ENCODE data around the gene PGC.
A peak's percentile ranks its signal among the peaks of the same experiment; 100 is the strongest.

Gene PGC

DNA sequence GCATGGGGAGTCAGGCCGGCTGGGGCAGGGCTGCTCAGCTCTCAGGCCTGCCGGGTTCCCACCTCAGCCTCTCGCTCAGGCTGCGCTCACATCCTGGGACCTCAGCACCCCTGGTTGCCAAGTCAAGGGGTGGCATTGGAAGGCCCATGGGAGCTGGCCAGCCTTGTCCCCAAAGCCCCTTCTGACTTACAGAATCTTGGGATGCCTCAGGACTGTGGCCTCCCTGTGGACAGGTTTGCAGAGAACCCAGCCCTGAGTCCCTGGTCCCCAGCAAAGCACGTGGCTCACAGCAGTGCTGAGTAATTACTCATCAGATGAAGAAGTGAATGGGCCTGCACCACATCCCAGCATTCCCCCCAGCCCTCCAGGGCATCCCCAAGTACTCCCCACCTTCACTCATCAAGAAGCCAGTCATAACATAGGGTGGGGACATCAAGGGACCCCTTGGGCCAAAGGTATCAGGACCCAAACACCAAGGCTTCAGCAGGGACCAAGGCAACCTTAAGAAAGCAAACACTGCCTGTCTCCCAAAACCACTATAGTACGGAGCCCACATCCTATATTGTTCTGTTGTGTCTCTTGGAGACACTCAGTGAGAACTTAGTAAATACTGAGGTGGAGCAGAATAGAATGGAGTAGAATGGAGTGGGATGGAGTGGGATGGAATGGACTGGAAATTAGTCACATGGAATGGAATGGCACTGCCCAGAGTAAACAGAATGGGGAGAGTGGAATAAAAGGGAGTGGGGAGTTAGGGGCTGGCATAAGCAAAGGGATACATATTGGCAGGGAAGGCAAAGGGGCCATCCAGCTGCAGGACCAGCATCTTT is 3.6 kb downstream of the PGC start:
- DNase-seq: no peak

DNA sequence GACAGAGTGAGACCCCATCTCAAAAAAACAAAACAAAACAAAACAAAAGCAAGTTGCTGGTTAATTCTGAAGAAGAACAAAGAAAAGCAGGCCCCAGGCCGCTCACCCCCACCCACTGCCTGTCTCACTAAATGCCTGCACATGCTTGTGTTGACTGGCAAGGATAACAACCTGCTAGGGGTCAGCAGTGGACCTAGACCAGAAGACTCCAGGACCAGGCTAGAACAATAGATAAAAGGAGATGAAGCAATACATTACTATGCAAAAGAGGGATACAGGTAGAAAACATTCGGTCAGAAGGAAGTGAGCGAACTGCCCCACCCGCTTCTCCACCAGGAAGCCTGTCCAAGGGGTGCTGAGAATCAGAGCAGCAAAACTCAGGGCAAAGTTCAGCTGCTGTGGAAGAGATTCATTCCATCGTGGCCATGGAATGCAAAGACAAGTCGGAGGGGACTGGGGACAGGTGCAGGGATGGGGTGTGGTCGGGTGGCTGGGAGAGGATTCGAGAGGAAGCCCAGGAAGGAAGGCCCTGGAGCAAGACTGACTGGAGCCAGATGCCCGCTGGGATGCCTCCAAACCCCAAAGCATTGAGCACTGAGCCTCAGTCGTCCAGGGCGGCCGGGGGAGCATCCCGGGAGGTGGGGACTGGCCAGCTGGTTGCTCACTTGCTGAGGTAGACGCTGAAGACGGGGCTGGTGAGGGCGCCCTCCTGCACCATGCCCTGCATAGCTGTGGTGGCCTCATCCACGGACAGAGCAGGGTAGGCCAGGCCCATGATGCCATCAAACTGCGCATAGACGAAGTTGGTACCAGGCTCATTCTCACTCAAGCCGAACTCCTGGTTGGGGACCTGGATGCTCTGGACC is 5.3 kb downstream of the PGC start:
- no peak for DNase-seq

GRCh38 chr6:41740366-41741162 is 6.6 kb downstream of the PGC start:
- no peak for DNase-seq

- no peak for DNase-seq
Measured at GRCh38 chr6:41739041-41739440, 8.2 kb downstream of the PGC start.

- DNase-seq: no peak
Measured at GRCh38 chr6:41737591-41738130, 9.5 kb downstream of the PGC start.

- no peak for DNase-seq
Measured at GRCh38 chr6:41736800-41737555, 10.2 kb downstream of the PGC start.

- no peak for DNase-seq
Measured at GRCh38 chr6:41736186-41736733, 10.9 kb downstream of the PGC start.

GRCh38 chr6:41735427-41736185 is 11.6 kb downstream of the PGC start, which contains the start of gene TFEB:
Gene TFEB (minus strand): TSS chr6:41735608. CDS start chr6:41691213, 44,395 bp downstream.
- DNase-seq: peak; percentile 26

DNA sequence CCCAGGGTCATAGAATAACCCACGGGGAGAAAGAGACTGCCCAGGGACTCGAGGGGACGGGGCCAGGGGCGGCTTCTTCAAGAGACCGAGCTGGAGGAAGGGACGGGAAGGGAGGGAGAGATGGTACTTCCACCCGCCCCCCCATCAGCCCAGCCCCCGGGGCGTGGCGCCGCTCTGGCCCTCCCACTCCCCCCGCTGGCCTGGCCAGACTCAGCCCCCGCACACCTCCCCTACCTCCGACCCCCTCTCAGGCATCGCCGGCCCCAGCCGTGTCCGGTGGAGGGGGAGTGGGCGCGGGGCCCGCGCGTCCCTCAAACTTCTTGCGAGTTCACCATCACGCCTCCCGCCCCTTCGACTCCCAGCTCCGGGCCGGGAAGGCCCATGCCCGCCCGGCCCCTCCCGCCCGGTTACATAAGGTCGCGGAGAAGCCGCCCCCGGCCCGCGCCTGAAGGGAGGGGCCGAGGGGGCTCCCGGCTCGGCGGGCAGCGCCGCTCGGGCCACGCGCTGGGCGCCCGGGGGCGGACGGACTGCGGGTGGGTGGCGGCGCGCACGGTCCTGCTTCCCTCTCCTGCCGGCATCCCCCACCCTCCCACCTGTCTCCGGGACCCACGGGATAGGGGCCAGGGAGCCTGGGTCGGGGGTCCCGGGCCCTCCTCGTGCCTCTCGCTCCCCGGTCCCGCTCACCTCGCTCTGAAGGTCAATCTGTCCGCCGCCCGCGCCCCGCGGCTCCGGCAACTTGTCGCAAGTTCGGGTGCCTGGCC is 12.4 kb downstream of the PGC start:
- no peak for DNase-seq

- no peak for DNase-seq
Measured at GRCh38 chr6:41733707-41734665, 13.2 kb downstream of the PGC start.

DNA sequence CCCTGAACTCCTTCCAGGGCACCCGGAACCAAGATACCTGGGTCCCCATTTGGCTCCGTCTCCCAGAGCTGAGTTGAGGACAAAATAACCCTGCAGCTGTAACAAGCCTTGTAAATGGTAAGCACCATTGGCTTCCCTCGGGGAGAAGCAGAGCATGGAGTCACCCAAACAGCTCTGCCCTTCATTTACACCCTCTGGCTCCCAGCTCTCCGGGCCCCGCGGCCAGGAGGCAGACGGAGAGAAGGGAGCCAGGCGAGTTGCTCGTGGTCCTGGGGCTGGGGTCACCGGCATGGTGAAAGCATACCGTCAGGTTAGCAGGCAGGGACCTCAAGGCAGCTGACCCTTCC is 13.9 kb downstream of the PGC start:
- DNase-seq: no peak

DNA sequence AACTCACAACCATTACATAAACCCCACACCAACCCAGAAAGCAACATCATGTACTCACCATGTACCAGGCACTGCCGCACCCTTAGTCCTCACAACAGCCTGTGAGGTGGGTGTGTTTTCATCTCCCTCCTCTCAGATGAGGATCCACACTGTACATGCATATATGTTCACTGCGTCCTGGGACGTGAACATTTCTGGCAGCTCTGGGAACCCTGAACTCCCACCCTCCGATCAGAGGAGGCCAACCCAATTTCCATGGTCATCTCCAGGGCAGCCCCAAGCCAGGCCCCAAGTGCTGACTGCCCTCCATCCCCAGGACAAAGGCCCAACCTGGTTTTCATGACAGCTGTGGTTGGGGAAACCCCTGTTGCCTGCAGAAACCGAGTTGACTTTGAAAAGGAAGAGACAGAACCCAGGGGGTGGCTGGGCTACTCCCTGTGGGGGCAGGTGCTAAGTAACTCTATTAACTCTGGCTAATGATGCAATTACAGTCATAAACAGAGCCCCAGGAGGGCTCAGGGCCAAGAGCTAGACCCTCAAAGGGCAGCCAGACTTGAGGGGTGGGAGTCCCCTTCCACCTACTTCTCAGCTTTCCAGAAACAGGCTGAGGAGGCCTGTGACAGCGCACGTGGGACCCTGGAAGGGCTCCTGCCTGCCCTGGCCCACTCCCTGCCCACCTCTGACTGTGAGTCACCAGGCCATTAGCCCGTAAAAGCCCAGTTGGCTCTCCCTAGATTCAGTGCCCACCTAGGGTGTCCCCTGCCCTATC is 14.4 kb downstream of the PGC start:
- DNase-seq: peak; percentile 50

GRCh38 chr6:41732149-41732548 is 15.0 kb downstream of the PGC start:
- no peak for DNase-seq

- no peak for DNase-seq
Measured at GRCh38 chr6:41731561-41732086, 15.6 kb downstream of the PGC start.

- DNase-seq: no peak
Measured at GRCh38 chr6:41730531-41731436, 16.4 kb downstream of the PGC start.

DNA sequence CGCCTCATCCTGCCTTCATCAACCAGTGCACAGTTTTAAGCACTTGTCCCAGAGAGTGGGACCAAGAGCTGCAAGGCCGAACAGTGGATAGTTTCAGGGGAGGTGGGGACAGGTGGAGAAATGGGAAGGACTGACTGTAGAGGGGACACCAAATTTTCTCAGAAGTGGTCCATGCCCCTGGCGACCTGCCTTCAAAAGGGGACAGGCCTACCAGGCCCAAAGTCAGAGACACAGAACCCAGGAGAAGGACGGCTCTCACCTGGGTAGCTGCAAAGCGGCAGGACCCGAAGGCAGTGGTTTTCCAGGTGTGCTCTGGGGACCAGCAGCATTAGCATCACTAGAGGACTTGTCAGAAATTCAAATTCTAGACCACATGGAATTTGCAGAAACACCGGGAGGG is 17.6 kb downstream of the PGC start:
- DNase-seq: no peak

GRCh38 chr6:41728954-41729353 is 18.2 kb downstream of the PGC start:
- no peak for DNase-seq
